ENCODE measurements around the gene C10orf90.

The C10orf90 gene

GRCh38 chr10:126376956-126377355 is 293.5 kb downstream of the C10orf90 start:
- no peak overlapping the region for H3K27ac ChIP-seq (replicated peaks)
- H3K27me3 ChIP-seq (ENCODE audit: insufficient read depth, poor library complexity, severe bottlenecking) = no peaks in the 10 kb centered on the region
- H3K4me3 ChIP-seq (replicated peaks; ENCODE audit: insufficient read depth, low read length) = no peak overlapping the region
- TF ChIP-seq GABPA (IDR thresholded peaks at IDR 0.05; ENCODE audit: low read depth) = no peak
- TF ChIP-seq POLR2AphosphoS5 (IDR thresholded peaks at IDR 0.05; ENCODE audit: low read depth) = no peak
- TF ChIP-seq CTCF (IDR thresholded peaks at IDR 0.05; ENCODE audit: insufficient read depth, low read length) = no peak
- no peak for TF ChIP-seq REST (IDR thresholded peaks at IDR 0.05; ENCODE audit: insufficient replicate concordance, low read depth)
- no peak for TF ChIP-seq SPI1 (IDR thresholded peaks at IDR 0.05; ENCODE audit: borderline replicate concordance, low read depth)
- no peak for DNase-seq (ENCODE audit: low read depth in 1 of 2, low spot score in 1 of 2)

DNA sequence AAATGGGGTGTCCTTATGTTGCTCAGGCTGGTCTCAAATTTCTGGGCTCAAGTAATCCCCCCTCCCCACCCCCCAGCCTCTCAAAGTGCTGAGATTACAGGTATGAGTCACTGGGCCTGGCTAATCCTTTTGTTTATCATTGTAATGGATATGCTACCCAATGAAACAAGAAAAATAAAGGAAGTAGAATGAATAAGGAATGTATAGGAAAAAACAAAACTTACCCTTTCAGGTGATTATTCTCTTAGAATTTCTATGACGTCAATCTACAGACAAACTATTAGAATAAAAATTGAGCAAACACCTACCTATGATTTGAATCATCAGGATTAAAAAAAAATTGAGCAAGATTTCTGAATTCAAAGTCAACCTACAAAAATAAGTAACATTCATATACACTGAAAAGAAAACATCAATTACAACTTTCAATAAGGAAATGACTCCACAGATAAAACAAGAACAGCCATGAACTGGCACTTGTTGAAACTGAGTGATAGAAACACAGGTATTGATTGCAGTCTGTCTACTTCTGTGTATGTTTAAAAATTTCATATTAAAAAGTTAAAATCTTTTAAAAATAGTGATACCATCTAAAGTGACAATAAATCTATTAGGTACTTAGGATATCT is 294.5 kb downstream of the C10orf90 start:
- no peaks in the 10 kb centered on the region for H3K27me3 ChIP-seq (ENCODE audit: insufficient read depth, poor library complexity, severe bottlenecking)
- H3K4me3 ChIP-seq (replicated peaks; ENCODE audit: insufficient read depth, low read length) = no peak overlapping the region
- TF ChIP-seq REST (IDR thresholded peaks at IDR 0.05; ENCODE audit: insufficient replicate concordance, low read depth) (no peak), SPI1 (IDR thresholded peaks at IDR 0.05; ENCODE audit: borderline replicate concordance, low read depth) (no peak), GABPA (IDR thresholded peaks at IDR 0.05; ENCODE audit: low read depth) (no peak), POLR2AphosphoS5 (IDR thresholded peaks at IDR 0.05; ENCODE audit: low read depth) (no peak), CTCF (IDR thresholded peaks at IDR 0.05; ENCODE audit: insufficient read depth, low read length) (no peak)
- H3K27ac ChIP-seq (replicated peaks) = no peak overlapping the region
- no peak for DNase-seq (ENCODE audit: low read depth in 1 of 2, low spot score in 1 of 2)

DNA sequence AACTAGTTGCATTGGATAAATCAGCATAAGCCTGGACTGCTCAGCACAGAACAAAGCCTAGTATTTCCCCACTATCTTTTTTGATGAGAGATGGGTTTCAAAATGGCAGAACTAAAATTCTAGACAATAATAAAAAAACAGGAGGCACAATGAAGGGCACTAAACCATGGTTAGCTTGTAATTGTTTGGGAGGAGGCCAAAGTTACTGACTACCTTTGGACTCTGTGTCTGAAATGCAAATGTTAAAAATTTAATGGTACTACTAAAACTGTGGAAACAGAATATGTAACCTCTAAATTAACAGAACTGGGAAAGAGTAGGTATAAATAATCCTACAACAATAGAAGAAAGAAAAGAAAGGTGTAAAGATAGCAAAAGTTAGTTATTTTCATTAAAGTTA is 295.2 kb downstream of the C10orf90 start:
- Histone ChIP-seq H3K27me3 (ENCODE audit: insufficient read depth, poor library complexity, severe bottlenecking) (no peaks in the 10 kb centered on the region), H3K27ac (replicated peaks) (no peak overlapping the region), H3K4me3 (replicated peaks; ENCODE audit: insufficient read depth, low read length) (no peak overlapping the region)
- no peak for DNase-seq (ENCODE audit: low read depth in 1 of 2, low spot score in 1 of 2)
- TF ChIP-seq CTCF (IDR thresholded peaks at IDR 0.05; ENCODE audit: insufficient read depth, low read length) (no peak), REST (IDR thresholded peaks at IDR 0.05; ENCODE audit: insufficient replicate concordance, low read depth) (no peak), GABPA (IDR thresholded peaks at IDR 0.05; ENCODE audit: low read depth) (no peak), POLR2AphosphoS5 (IDR thresholded peaks at IDR 0.05; ENCODE audit: low read depth) (no peak), SPI1 (IDR thresholded peaks at IDR 0.05; ENCODE audit: borderline replicate concordance, low read depth) (no peak)

All from HL-60 (cell line).